Measurements from ENCODE around the gene MAP1B. TPM values are rescaled to one million over a fixed set of nuclear protein-coding genes. Genes with fewer than 3 reads are reported as not detected.

MAP1B gene
- polyA plus RNA-seq, 1 donor (not counting 4 experiments of a cell fraction or from before 2014, with no cell fraction given), result 3.3 TPM

GRCh38 chr5:72189146-72189545 is 81.9 kb downstream of the MAP1B start:
- FAIRE-seq (no peak), DNase-seq (ENCODE audit: low read depth, low spot score) (no peak)
- dilution Hi-C loops (cut with MboI; ENCODE audit: extremely low pct_ligation_motif_present, low sequenced_read_pairs), result no loop called here
- no peaks in the 10 kb centered on the region for H3K9me3 ChIP-seq (ENCODE audit: control insufficient read depth, low read depth, low read length)
- no peak overlapping the region for H3K9ac ChIP-seq (ENCODE audit: control insufficient read depth, extremely low read depth, insufficient read depth, low read length)
- no peak for TF ChIP-seq CTCF (optimal IDR thresholded peaks at IDR 0.05 in 1 of 3, IDR thresholded peaks at IDR 0.05 in 1 of 3, conservative IDR thresholded peaks at IDR 0.05 in 1 of 3; ENCODE audit: extremely low read depth in 1 of 3, insufficient read depth in 2 of 3, low read length in 3 of 3)
- TF ChIP-seq EZH2 (IDR thresholded peaks at IDR 0.05; ENCODE audit: low read length), result no peak
- no peaks in the 10 kb centered on the region for H4K20me1 ChIP-seq (ENCODE audit: control insufficient read depth, extremely low read depth, insufficient read depth, low read length)
- H3K36me3 ChIP-seq (ENCODE audit: control insufficient read depth in 2 of 2, extremely low read depth in 1 of 2, insufficient read depth in 2 of 2, low read length in 2 of 2), result no peaks in the 10 kb centered on the region
- H3K4me1 ChIP-seq (ENCODE audit: control insufficient read depth, extremely low read depth, insufficient read depth, low read length), result peaks cover 18% of the 10 kb centered on the region
- no peak overlapping the region for H3K4me3 ChIP-seq (ENCODE audit: control insufficient read depth in 2 of 3, extremely low read depth in 1 of 3, insufficient read depth in 2 of 3, low read depth in 1 of 3, low read length in 3 of 3)
- no peaks in the 10 kb centered on the region for H3K27me3 ChIP-seq (ENCODE audit: control insufficient read depth, extremely low read depth, insufficient read depth, low read length)
- H3K4me2 ChIP-seq (ENCODE audit: control insufficient read depth, extremely low read depth, insufficient read depth, low read depth, low read length), result no peak overlapping the region
- H3K9me1 ChIP-seq (ENCODE audit: control insufficient read depth, extremely low read depth, insufficient read depth, low read length), result no peaks in the 10 kb centered on the region
- H3K27ac ChIP-seq (ENCODE audit: control insufficient read depth, insufficient read depth, low read length), result no peak overlapping the region
- H3K79me2 ChIP-seq (ENCODE audit: control insufficient read depth, insufficient read depth, low read length), result no peaks in the 10 kb centered on the region
- H2AFZ ChIP-seq (ENCODE audit: control insufficient read depth, low read length), result no peak overlapping the region

GRCh38 chr5:72191404-72191803 is 84.1 kb downstream of the MAP1B start:
- DNase-seq (ENCODE audit: low read depth, low spot score), result no peak
- no peak overlapping the region for H3K27ac ChIP-seq (ENCODE audit: control insufficient read depth, insufficient read depth, low read length)
- peaks cover 18% of the 10 kb centered on the region for H3K4me1 ChIP-seq (ENCODE audit: control insufficient read depth, extremely low read depth, insufficient read depth, low read length)
- dilution Hi-C loops (cut with MboI; ENCODE audit: extremely low pct_ligation_motif_present, low sequenced_read_pairs), result no loop called here
- H3K9me3 ChIP-seq (ENCODE audit: control insufficient read depth, low read depth, low read length), result no peaks in the 10 kb centered on the region
- H3K9ac ChIP-seq (ENCODE audit: control insufficient read depth, extremely low read depth, insufficient read depth, low read length), result no peak overlapping the region
- no peaks in the 10 kb centered on the region for H4K20me1 ChIP-seq (ENCODE audit: control insufficient read depth, extremely low read depth, insufficient read depth, low read length)
- no peak for TF ChIP-seq EZH2 (IDR thresholded peaks at IDR 0.05; ENCODE audit: low read length)
- H2AFZ ChIP-seq (ENCODE audit: control insufficient read depth, low read length), result no peak overlapping the region
- FAIRE-seq, result peak; percentile 76
- peaks cover 0 to 2% of the 10 kb centered on the region in 2 experiments for H3K36me3 ChIP-seq (ENCODE audit: control insufficient read depth in 2 of 2, extremely low read depth in 1 of 2, insufficient read depth in 2 of 2, low read length in 2 of 2)
- H3K4me3 ChIP-seq (ENCODE audit: control insufficient read depth in 2 of 3, extremely low read depth in 1 of 3, insufficient read depth in 2 of 3, low read depth in 1 of 3, low read length in 3 of 3), result no peak overlapping the region
- H3K79me2 ChIP-seq (ENCODE audit: control insufficient read depth, insufficient read depth, low read length), result no peaks in the 10 kb centered on the region
- H3K27me3 ChIP-seq (ENCODE audit: control insufficient read depth, extremely low read depth, insufficient read depth, low read length), result no peaks in the 10 kb centered on the region
- no peaks in the 10 kb centered on the region for H3K9me1 ChIP-seq (ENCODE audit: control insufficient read depth, extremely low read depth, insufficient read depth, low read length)
- H3K4me2 ChIP-seq (ENCODE audit: control insufficient read depth, extremely low read depth, insufficient read depth, low read depth, low read length), result no peak overlapping the region

GRCh38 chr5:72194846-72195245 is 87.6 kb downstream of the MAP1B start:
- Histone ChIP-seq H3K9me1 (ENCODE audit: control insufficient read depth, extremely low read depth, insufficient read depth, low read length) (no peaks in the 10 kb centered on the region), H4K20me1 (ENCODE audit: control insufficient read depth, extremely low read depth, insufficient read depth, low read length) (no peaks in the 10 kb centered on the region), H3K27ac (ENCODE audit: control insufficient read depth, insufficient read depth, low read length) (no peak overlapping the region), H3K36me3 (ENCODE audit: control insufficient read depth in 2 of 2, extremely low read depth in 1 of 2, insufficient read depth in 2 of 2, low read length in 2 of 2) (peaks cover 0 to 2% of the 10 kb centered on the region in 2 experiments), H3K79me2 (ENCODE audit: control insufficient read depth, insufficient read depth, low read length) (no peaks in the 10 kb centered on the region), H3K27me3 (ENCODE audit: control insufficient read depth, extremely low read depth, insufficient read depth, low read length) (no peaks in the 10 kb centered on the region), H3K9me3 (ENCODE audit: control insufficient read depth, low read depth, low read length) (no peaks in the 10 kb centered on the region), H2AFZ (ENCODE audit: control insufficient read depth, low read length) (no peak overlapping the region), H3K4me3 (ENCODE audit: control insufficient read depth in 2 of 3, extremely low read depth in 1 of 3, insufficient read depth in 2 of 3, low read depth in 1 of 3, low read length in 3 of 3) (no peak overlapping the region), H3K9ac (ENCODE audit: control insufficient read depth, extremely low read depth, insufficient read depth, low read length) (no peak overlapping the region), H3K4me1 (ENCODE audit: control insufficient read depth, extremely low read depth, insufficient read depth, low read length) (peaks cover 3% of the 10 kb centered on the region), H3K4me2 (ENCODE audit: control insufficient read depth, extremely low read depth, insufficient read depth, low read depth, low read length) (no peak overlapping the region)
- dilution Hi-C loops (cut with MboI; ENCODE audit: extremely low pct_ligation_motif_present, low sequenced_read_pairs), result no loop called here
- DNase-seq (ENCODE audit: low read depth, low spot score) (no peak), FAIRE-seq (no peak)
- no peak for TF ChIP-seq EZH2 (IDR thresholded peaks at IDR 0.05; ENCODE audit: low read length)
- no peak for TF ChIP-seq CTCF (optimal IDR thresholded peaks at IDR 0.05 in 1 of 3, IDR thresholded peaks at IDR 0.05 in 1 of 3, conservative IDR thresholded peaks at IDR 0.05 in 1 of 3; ENCODE audit: extremely low read depth in 1 of 3, insufficient read depth in 2 of 3, low read length in 3 of 3)
